ENCODE data around the gene XIRP1.

DNA sequence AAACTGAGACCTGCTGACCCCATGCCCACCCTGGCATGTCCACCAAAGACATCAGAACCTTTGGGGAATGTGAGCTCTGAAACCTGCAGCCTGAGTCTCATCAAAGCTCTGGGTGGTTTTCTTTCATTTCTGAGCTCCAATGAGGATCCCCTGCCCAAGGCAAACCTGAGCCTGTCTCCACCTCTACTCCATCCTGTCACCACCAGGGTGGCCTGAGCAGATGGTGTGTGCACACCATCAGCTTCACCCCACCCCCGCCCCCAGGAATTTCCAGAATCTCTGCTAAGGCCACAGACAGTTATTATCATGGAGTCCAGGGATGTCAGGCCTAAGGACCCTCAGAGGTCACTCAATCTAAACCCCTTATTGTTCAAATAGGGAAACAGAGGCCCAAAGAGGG, 1.3 kb downstream of the XIRP1 start:
- TF ChIP-seq, protein P1, sequence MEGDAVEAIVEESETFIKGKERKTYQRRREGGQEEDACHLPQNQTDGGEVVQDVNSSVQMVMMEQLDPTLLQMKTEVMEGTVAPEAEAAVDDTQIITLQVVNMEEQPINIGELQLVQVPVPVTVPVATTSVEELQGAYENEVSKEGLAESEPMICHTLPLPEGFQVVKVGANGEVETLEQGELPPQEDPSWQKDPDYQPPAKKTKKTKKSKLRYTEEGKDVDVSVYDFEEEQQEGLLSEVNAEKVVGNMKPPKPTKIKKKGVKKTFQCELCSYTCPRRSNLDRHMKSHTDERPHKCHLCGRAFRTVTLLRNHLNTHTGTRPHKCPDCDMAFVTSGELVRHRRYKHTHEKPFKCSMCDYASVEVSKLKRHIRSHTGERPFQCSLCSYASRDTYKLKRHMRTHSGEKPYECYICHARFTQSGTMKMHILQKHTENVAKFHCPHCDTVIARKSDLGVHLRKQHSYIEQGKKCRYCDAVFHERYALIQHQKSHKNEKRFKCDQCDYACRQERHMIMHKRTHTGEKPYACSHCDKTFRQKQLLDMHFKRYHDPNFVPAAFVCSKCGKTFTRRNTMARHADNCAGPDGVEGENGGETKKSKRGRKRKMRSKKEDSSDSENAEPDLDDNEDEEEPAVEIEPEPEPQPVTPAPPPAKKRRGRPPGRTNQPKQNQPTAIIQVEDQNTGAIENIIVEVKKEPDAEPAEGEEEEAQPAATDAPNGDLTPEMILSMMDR (IDR thresholded peaks at IDR 0.05; ENCODE audit: borderline replicate concordance, extremely low read depth, low read length, poor library complexity, severe bottlenecking), result no peak
- TF ChIP-seq EZH2 (IDR thresholded peaks at IDR 0.05; ENCODE audit: borderline replicate concordance, low read depth, low read length, severe bottlenecking), result no peak

Data from DND-41 (cell line).